ENCODE data around the gene FCRL4.

Gene FCRL4

GRCh38 chr1:157597959-157598667 is at the start of gene FCRL4:
Gene FCRL4, minus strand, starts transcription at chr1:157598085. Its CDS starts 141 bp downstream, at chr1:157597944.
- no peak for DNase-seq

DNA sequence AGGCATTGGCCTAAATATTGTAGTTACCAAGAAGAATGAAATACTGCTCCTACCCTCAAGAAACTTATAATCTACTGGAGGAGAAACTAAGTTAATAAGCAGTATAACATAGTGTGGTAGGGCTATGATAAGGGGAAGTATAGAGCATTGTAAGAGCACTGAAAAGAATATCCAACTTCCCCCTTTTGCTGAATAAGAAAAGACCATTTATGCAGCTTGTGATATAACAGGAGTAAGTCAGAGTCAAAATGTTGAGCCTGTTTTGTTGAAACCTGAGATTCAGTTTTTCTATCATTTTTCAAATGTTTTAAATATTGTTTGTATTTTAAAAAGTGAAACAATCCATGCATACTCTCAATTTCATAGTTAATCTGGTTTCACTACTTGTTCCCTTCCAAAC is 48.3 kb upstream of the FCRL4 start:
- DNase-seq, result no peak

DNA sequence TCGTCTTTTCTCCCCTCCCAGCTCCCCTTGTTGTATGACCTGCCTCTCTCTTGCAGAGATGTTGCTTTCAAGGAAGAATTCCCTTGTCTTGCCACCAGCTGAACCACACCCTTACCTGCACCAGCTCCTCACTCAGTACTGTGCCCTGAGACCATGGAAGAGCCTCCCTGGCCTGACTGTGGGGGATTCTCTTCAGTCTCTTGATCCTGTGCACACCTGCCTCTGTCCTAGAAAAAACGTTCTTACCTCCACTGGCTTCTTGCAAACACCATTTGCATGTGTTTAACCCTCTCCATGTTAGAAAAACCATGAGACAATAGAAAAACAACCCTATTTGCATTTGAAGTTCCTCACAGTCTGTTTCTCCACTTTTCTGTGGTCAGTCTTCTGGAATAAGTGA is 43.3 kb upstream of the FCRL4 start:
- no peak for DNase-seq

GRCh38 chr1:157639800-157640199 is 41.9 kb upstream of the FCRL4 start:
- DNase-seq, result no peak

DNA sequence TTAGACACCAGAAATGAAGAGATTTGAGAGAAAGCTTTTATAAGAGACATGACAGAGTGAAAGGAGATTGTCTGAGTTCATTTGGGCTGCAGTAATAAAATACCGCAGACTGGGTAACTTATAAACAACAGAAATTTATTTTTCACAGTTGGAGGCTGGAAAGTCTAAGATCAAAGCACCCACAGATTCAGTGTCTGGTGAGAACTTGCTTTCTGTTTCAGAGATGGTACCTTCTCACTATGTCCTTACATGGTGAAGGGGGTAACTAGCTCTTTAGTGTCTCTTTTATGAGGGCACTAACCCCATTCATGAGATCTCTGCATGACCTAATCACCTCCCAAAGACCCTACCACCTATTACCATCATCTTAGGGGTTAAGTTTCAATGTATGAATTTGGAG is 30.9 kb upstream of the FCRL4 start:
- no peak for DNase-seq

DNA sequence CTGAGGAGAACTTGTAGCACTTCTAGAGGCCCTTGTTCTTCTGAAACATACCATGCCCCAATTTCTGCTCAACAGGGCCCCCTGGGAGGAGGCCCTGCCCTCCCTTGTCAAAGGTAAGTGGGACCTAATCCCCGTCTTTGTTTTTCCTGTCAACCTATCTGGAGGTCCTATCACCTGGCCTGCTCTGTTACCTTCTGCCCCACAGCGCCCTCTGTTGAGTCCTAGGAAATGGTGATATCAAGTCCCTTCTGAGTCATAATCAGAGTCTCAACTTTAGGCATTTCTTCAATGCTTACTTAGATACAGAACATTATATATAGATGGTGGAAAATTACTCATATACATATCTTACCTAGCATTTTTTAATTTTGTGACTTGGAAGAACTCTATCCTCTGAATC is 28.2 kb upstream of the FCRL4 start:
- DNase-seq, result peak in 1 of 3 experiments; percentile 4

GRCh38 chr1:157624471-157624870 is 26.6 kb upstream of the FCRL4 start:
- DNase-seq, result no peak

DNA sequence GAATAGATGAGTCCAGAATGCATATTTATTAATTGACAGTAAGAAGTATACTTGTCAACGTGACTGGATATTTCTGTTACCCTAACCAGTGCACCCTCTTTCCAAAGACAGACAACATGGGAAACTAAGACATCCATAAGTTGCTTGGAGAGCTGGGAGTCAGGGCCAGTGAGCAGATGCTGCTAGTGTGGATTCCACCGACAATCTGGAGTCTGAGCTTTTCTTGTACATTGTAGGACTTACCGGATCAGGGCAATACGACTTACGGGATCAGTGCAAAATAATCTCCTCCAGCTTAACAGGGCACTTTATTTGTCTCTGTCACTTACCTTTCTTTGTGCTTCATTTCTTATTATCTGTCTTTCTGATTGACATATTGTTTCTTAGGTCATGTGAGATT is 24.6 kb upstream of the FCRL4 start:
- DNase-seq, result no peak

- no peak for DNase-seq
Observed at GRCh38 chr1:157618190-157618589, 20.3 kb upstream of the FCRL4 start.

DNA sequence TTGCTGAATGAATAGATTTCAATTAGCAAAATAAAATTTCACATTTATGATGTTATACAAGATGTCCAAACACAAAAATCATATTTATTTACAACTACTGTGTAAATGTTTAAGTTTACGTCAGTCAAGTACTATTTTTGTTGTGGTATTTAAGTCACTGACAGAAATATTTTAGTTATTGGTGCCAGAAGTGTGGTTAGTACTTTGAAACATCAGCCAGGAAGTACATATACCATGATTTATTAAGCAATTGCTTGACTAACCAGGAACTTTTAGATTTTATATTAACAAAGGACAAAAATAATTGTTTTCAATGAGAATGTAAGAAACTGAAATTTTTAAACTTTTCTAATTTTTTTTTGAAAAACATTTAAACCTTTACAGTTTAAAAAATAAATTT is 2.4 kb upstream of the FCRL4 start:
- no peak for DNase-seq

GRCh38 chr1:157596384-157596783 is 1.5 kb downstream of the FCRL4 start:
- no peak for DNase-seq

DNA sequence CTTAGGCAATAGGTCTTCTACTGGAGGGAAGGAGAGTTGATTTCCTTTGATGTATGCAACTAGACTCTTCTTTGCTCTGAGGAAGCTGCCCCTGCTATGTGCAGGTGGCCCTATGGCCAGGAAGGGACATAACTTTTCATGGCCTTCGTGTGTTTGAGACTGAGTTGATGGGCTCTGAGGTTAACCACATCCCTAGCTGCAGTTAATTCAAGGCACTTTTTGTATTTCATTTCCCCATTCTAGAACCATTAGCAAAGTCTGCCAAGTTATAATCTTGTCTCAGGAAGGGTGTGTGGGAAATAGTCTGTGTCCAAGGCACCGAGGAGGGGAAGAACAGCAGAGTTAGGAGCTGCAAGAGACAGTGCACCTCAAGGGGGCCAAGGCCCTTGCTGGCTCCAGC is 2.5 kb downstream of the FCRL4 start:
- no peak for DNase-seq

GRCh38 chr1:157585984-157586383 is 11.9 kb downstream of the FCRL4 start:
- no peak for DNase-seq

GRCh38 chr1:157584503-157584902 is 13.4 kb downstream of the FCRL4 start:
- DNase-seq, result no peak

DNA sequence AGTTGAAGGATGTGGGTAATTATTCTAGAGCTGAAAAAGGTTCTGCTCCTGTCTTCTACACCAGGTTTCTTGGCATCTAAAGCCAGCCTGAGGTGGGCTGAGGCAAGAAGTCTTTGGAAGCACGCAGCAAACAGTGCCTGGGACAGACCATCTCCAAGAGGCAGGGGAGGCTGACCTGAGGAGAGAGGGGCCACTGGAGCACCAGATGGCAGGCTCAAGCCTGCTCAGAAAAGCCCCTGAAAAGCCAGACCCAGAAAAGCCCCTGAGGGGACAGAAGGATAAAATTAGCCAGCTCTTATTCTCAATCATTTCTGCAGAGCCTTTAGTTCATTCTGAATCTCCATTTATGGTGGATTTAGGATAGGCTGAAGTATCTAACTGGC is 17.1 kb downstream of the FCRL4 start:
- DNase-seq, result no peak

DNA sequence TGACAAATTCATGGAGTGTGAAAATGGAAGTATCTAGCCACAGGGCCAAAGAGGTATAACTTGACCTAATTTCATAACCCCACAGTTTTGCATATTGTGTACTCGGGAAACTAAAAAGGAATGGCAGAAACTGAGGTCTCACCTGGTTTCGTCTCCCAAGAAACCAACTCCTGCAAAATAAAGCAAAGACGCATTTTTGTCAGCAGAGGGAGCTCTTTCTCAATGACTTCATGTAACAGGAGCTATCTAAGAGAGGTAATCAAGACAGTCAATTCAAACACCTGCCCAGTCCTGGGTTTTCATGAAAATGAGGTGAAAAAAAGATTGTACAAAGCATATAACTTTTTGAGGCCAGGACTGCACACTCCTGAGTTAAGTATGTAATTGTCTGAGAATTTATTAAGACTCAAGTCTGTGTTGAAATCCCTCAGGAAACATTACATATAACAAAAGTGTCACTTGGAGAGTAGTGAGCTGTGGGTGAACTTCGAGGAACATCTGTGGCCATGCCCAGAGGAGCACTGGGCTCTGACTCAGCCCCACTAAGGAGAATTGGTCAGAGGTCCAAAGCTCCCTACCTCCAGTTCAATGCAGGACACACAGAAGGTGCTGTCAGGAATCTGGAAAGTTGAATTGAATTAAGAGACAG is 17.6 kb downstream of the FCRL4 start:
- DNase-seq, result peak; percentile 42 to 83 (median 83)

- DNase-seq, result no peak
Observed at GRCh38 chr1:157577420-157577819, 20.5 kb downstream of the FCRL4 start.

DNA sequence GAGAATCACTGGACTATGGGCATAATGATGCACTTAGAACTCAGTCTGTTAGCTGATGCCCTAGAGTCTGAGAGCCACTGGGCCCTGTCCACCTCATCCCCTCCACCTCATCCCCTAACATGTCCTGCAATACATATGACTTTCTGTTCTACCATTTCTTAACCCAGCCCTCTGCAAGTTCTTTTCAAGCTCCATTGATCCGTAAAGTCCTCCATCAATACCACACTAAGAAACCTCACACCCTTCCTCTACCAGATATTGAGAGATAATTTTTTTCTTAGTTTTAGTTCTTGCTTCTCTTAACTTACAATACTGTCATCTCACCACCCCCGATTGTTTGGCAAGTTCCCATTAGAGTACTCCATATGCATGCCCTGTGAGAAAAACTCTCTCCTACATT is 22.1 kb downstream of the FCRL4 start:
- DNase-seq, result no peak

DNA sequence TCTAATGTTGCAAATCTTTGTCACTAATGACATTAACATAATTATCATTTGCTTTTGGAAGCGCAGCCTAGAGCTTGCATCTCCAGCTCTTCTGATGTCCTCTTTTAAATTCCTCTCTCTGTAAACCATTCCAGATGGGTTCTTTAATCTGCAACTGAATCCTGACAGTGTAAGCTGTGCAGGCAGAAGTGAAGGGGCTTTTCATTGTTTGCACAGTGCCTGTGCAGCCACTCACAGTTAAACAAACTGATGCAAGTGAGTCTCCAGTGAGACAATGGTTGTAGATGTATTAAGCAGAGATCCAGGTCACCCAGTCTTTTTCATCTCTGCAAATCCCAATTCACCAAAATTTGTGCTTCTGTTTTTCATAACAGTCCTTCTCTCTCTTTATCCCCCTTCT is 23.0 kb downstream of the FCRL4 start:
- DNase-seq, result no peak

GRCh38 chr1:157566484-157567300 is 31.2 kb downstream of the FCRL4 start:
- no peak for DNase-seq

DNA sequence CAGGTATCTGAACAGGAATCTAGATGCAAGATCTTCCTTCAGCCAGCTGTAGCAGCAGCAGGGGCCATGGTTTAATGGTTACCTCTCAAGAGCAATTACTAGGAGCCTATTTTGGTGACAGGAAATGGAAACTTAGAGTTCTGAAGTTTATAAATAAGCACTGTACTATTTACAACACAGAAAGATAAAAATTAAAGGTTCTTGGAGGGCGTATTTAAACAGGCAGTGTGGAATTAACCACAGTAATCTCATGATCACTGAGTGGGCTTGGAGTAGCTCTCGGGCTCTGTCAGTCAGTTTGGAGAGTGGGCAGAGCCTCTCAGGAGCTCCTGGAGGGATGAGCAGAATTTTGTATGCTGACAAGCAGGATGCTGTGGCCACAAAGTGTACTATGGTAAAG is 35.4 kb downstream of the FCRL4 start:
- no peak for DNase-seq

DNA sequence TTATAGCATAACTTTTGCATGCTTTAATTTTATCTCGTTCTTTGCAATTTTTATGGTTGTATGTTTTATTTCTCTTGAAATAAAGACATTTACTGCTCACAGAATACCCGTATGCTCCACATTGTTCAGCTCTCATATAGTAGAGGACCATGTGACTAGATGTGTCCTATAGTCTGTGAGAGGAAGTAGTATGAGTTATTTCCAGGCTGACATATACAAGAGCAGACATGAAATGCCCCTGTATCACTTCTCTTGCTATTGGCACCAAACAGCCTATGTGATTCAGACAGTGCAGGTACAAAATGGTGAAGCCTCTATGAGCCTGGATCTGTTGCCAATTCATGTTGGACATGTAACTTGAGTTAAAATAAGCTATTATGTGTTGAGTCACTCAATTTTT is 39.8 kb downstream of the FCRL4 start:
- no peak for DNase-seq

DNA sequence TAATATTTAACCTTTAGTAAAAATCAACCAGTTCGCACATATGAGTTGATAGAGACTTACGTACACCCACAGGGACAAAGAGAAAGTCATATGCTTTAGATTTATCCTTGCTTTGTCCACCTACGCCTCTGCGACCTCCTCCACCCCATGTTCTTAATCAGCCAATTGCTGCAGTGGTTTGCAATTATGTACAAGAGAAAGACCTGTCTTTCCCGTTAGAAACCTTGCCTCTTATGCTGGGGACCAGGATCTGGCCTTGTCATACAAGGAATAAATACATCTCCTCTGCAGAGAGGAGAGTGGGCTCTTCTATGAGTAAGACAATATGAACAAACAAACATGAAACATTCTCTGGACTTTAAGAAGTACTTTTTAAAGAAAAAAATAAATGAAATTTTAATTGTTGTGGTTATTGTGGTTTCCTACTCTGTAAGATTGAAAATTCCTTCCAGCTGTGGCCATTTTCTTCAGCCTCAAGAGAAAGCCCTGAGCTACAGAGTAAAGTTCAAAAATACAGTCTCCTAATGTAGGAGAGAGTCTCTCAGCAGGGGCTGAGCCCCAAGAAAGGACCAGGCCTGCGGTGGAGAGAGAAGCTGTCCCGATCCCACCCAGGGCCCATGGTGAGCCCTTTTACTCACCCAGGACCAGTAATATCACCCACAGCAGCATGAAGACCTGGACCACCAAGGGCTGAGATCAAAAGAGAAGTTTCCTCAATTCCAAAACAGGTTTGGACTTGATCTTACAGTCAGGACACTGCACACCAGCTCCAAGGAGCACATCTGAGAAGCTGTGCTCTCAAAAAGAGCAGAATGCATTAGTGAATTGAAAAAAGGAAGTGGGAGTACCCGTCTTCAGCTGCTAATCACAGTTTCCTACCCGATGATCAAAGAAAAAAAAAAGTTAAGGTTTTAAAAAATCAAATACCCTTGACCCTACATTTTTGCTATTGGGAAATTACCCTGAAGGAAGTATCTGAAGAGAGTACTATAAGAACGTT is 45.9 kb downstream of the FCRL4 start, which contains the start of gene FCRL5:
Gene FCRL5, minus strand, starts transcription at position 822 of the 1,000 bp plus-strand sequence. Its CDS starts 153 bp downstream, at position 669.
- DNase-seq, result no peak
